SK-N-SH treated with all-trans-retinoic acid at 6 μM for 48 hours (cell line): ENCODE results near the gene COX19.

Source experiments
- ATAC-seq: fragments of 200-7000 bp; cut with Tn5 transposase; 3 replicates; pipeline ENCODE4 v1.9.1; 2020; ENCODE audit warnings: mild to moderate bottlenecking, moderate library complexity
- ARNTL ChIP-seq: fragments of 450-650 bp; formaldehyde crosslinking; IDR thresholded peaks from 2 replicates; pipeline ENCODE4 v1.5.0; 2020; ENCODE audit warnings: low read depth, mild to moderate bottlenecking, moderate library complexity, borderline replicate concordance
- BACH2 ChIP-seq: fragments of 250-450 bp; sonication (Bioruptor Pico); IDR thresholded peaks from 2 replicates; pipeline ENCODE4 v1.9.0; 2021; ENCODE audit warnings: mild to moderate bottlenecking, borderline replicate concordance
- CREB5 ChIP-seq: fragments of 250-450 bp; sonication (Bioruptor Pico); IDR thresholded peaks from 2 replicates; pipeline ENCODE4 v1.5.1; 2020; ENCODE audit warnings: low read depth, mild to moderate bottlenecking, moderate library complexity
- CSDC2 ChIP-seq: fragments of 250-450 bp; sonication (Bioruptor Pico); IDR thresholded peaks from 2 replicates; pipeline ENCODE4 v1.5.0; 2020; ENCODE audit warnings: mild to moderate bottlenecking, moderate library complexity
- CSRNP3 ChIP-seq: fragments of 250-450 bp; sonication (Bioruptor Pico); IDR thresholded peaks from 2 replicates; pipeline ENCODE4 v1.5.1; 2021; ENCODE audit warnings: mild to moderate bottlenecking, moderate library complexity
- ESRRG ChIP-seq: fragments of 250-450 bp; sonication (Bioruptor Pico); IDR thresholded peaks from 2 replicates; pipeline ENCODE4 v1.6.1; 2021; ENCODE audit warnings: mild to moderate bottlenecking
- GLIS3 ChIP-seq: fragments of 250-450 bp; sonication (Bioruptor Pico); IDR thresholded peaks from 2 replicates; pipeline ENCODE4 v1.5.0; 2020; ENCODE audit warnings: mild to moderate bottlenecking, moderate library complexity
- ISL1 ChIP-seq: fragments of 250-450 bp; sonication (Bioruptor Pico); IDR thresholded peaks from 2 replicates; pipeline ENCODE4 v2.1.2; 2022; ENCODE audit warnings: mild to moderate bottlenecking, moderate library complexity
- OSR1 ChIP-seq: fragments of 250-450 bp; sonication (Bioruptor Pico); IDR thresholded peaks from 2 replicates; pipeline ENCODE4 v1.8.0; 2022; ENCODE audit warnings: moderate library complexity, mild to moderate bottlenecking, inconsistent platforms
- POU6F1 ChIP-seq: fragments of 250-450 bp; sonication (Bioruptor Pico); IDR thresholded peaks from 2 replicates; pipeline ENCODE4 v1.8.0; 2021; ENCODE audit warnings: low read depth, mild to moderate bottlenecking, moderate library complexity, borderline replicate concordance
- PPARA ChIP-seq: fragments of 250-450 bp; sonication (Bioruptor Pico); IDR thresholded peaks from 2 replicates; pipeline ENCODE4 v1.5.0; 2020; ENCODE audit warnings: mild to moderate bottlenecking, borderline replicate concordance
- RARB ChIP-seq: fragments of 250-450 bp; sonication (Bioruptor Pico); IDR thresholded peaks from 2 replicates; pipeline ENCODE4 v1.8.0; 2021; ENCODE audit warnings: mild to moderate bottlenecking, moderate library complexity
- SNAI2 ChIP-seq: fragments of 250-450 bp; sonication (Bioruptor Pico); IDR thresholded peaks from 2 replicates; pipeline ENCODE4 v1.5.0; 2020; ENCODE audit warnings: mild to moderate bottlenecking, moderate library complexity
- TCF4 ChIP-seq: fragments of 250-450 bp; sonication (Bioruptor Pico); IDR thresholded peaks from 2 replicates; pipeline ENCODE4 v1.8.0; 2021; ENCODE audit warnings: mild to moderate bottlenecking, moderate library complexity, borderline replicate concordance
- TOX ChIP-seq: fragments of 250-450 bp; sonication (Bioruptor Pico); IDR thresholded peaks from 2 replicates; pipeline ENCODE4 v1.8.0; 2021; ENCODE audit warnings: mild to moderate bottlenecking, moderate library complexity, borderline replicate concordance
- TSHZ2 ChIP-seq: fragments of 250-450 bp; sonication (Bioruptor Pico); IDR thresholded peaks from 2 replicates; pipeline ENCODE4 v1.5.0; 2020; ENCODE audit warnings: mild to moderate bottlenecking, moderate library complexity
- ZC3H10 ChIP-seq: fragments of 250-450 bp; sonication (Bioruptor Pico); IDR thresholded peaks from 2 replicates; pipeline ENCODE4 v1.5.1; 2021; ENCODE audit warnings: mild to moderate bottlenecking, moderate library complexity
- ZFP3 ChIP-seq: fragments of 250-450 bp; sonication (Bioruptor Pico); IDR thresholded peaks from 2 replicates; pipeline ENCODE4 v1.5.0; 2020; ENCODE audit warnings: mild to moderate bottlenecking, moderate library complexity
- ZFP30 ChIP-seq: fragments of 450-650 bp; formaldehyde crosslinking; IDR thresholded peaks from 2 replicates; pipeline ENCODE4 v1.5.0; 2022; ENCODE audit warnings: mild to moderate bottlenecking, moderate library complexity
- ZNF565 ChIP-seq: fragments of 450-650 bp; formaldehyde crosslinking; conservative IDR thresholded peaks from 2 replicates; pipeline ENCODE4 v1.5.0; 2020; ENCODE audit warnings: low read depth, mild to moderate bottlenecking, moderate library complexity
- TF ChIP-seq, protein P1 (sequence below): fragments of 250-450 bp; sonication (Bioruptor Pico); IDR thresholded peaks from 2 replicates; pipeline ENCODE4 v1.8.0; 2020; ENCODE audit warnings: mild to moderate bottlenecking, moderate library complexity, borderline replicate concordance

The COX19 gene

DNA sequence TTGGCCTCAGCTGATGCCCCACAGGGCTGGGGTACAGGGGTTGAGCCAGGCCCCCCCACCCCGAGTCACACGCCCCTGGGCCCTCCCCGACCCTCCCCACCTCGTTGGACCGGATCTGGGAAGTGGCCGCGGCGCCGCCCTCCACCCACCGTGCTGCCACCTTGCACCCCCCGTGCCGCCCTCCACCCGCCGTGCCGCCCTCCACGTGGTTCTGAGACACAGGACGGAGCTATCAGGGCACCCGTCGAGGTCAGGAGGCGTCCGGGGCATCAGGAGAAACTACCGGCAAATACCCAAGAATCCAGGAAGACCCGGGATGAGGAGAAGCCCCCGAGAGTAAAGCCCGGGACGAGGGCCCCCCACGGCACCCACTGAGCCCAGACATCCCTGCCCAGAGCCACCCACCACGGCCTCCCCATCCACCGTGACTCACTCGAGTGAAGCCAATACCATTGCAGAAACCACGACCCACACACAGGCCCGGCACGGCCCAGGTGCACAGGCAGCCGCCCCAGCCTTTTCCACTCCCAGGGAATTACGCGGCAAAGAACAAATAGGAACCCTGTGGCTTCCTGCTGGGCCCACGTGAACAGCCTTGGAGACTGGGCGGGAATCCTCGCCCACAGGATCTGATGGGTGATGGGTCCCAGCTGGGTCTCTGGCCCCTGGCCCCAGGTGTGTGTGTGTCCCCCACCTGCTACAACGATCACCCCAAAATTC, 54.8 kb downstream of the COX19 start:
- ATAC-seq: no peak
- TF ChIP-seq, protein P1, sequence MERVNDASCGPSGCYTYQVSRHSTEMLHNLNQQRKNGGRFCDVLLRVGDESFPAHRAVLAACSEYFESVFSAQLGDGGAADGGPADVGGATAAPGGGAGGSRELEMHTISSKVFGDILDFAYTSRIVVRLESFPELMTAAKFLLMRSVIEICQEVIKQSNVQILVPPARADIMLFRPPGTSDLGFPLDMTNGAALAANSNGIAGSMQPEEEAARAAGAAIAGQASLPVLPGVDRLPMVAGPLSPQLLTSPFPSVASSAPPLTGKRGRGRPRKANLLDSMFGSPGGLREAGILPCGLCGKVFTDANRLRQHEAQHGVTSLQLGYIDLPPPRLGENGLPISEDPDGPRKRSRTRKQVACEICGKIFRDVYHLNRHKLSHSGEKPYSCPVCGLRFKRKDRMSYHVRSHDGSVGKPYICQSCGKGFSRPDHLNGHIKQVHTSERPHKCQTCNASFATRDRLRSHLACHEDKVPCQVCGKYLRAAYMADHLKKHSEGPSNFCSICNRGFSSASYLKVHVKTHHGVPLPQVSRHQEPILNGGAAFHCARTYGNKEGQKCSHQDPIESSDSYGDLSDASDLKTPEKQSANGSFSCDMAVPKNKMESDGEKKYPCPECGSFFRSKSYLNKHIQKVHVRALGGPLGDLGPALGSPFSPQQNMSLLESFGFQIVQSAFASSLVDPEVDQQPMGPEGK (CRISPR knock-in tag): no peak
- TF ChIP-seq TCF4: no peak
- no peak for TF ChIP-seq POU6F1 (CRISPR knock-in tag)
- TF ChIP-seq ISL1 (CRISPR knock-in tag): no peak
- TF ChIP-seq BACH2 (CRISPR knock-in tag): no peak
- no peak for TF ChIP-seq ARNTL (CRISPR knock-in tag)
- TF ChIP-seq TOX: no peak
- TF ChIP-seq ZFP30 (CRISPR knock-in tag): no peak
- no peak for TF ChIP-seq CREB5 (CRISPR knock-in tag)
- TF ChIP-seq ZFP3: no peak
- TF ChIP-seq SNAI2 (CRISPR knock-in tag): no peak
- TF ChIP-seq OSR1 (CRISPR knock-in tag): no peak
- TF ChIP-seq CSRNP3 (CRISPR knock-in tag): no peak
- no peak for TF ChIP-seq PPARA
- no peak for TF ChIP-seq ESRRG (CRISPR knock-in tag)
- no peak for TF ChIP-seq RARB (CRISPR knock-in tag)
- no peak for TF ChIP-seq GLIS3 (CRISPR knock-in tag)
- no peak for TF ChIP-seq CSDC2
- TF ChIP-seq ZC3H10 (CRISPR knock-in tag): no peak

GRCh38 chr7:919924-920341, 55.4 kb downstream of the COX19 start:
- no peak for ATAC-seq
- no peak for TF ChIP-seq POU6F1 (CRISPR knock-in tag)
- TF ChIP-seq SNAI2 (CRISPR knock-in tag): no peak
- TF ChIP-seq ZFP30 (CRISPR knock-in tag): no peak
- no peak for TF ChIP-seq ZC3H10 (CRISPR knock-in tag)
- TF ChIP-seq CSDC2: no peak
- no peak for TF ChIP-seq ESRRG (CRISPR knock-in tag)
- TF ChIP-seq OSR1 (CRISPR knock-in tag): no peak
- TF ChIP-seq ZFP3: no peak
- TF ChIP-seq, protein P1 (CRISPR knock-in tag): no peak
- TF ChIP-seq CSRNP3 (CRISPR knock-in tag): no peak
- TF ChIP-seq PPARA: no peak
- TF ChIP-seq CREB5 (CRISPR knock-in tag): no peak
- TF ChIP-seq ZNF565 (CRISPR knock-in tag): no peak
- TF ChIP-seq ISL1 (CRISPR knock-in tag): no peak
- no peak for TF ChIP-seq TSHZ2 (CRISPR knock-in tag)
- TF ChIP-seq RARB (CRISPR knock-in tag): no peak
- TF ChIP-seq TOX: no peak
- TF ChIP-seq GLIS3 (CRISPR knock-in tag): no peak
- TF ChIP-seq TCF4: no peak
